GOT3 (cell line): ENCODE measurements around the gene CLIC5.

Source experiments
- DNase-seq: peaks from one replicate; lab custom pipeline; 2025; ENCODE audit warnings: mixed read lengths; lab: John Stamatoyannopoulos, UW

The CLIC5 gene

DNA sequence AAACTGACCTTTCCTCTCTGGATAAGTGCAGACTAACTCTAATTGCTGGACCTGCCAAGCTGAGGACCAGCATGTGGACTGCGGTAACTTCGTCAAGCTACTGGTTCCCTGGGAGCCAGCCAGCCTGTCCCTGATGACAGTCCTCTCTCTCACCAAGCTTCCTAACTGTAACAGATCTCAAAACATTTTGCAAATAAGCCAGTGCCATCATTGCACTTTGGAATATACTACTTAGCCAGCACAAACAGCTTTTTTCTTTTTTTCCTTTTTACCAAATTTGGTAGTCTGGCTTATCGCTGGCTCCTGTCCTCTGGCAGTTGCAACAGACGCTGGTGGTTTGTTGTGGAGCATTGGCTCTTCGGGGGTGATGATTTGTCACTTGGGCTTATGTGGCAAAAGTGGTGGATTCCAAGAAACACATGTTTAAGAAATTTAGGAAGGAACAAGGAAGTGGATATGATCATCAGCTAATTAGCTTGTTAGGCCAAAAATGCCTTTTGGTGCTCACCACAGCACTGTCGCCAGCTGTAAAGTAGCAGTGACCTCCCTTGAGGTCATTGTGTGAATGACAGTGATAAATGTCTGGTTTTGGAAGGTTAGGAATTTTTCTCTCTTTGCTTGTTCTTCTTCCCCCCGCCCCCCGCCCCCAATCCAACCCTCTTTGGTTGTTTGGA is 171.7 kb downstream of the CLIC5 start:
- no peak for DNase-seq

- no peak for DNase-seq
These were observed 174.6 kb downstream of the CLIC5 start for GRCh38 chr6:45841062-45841461.

DNA sequence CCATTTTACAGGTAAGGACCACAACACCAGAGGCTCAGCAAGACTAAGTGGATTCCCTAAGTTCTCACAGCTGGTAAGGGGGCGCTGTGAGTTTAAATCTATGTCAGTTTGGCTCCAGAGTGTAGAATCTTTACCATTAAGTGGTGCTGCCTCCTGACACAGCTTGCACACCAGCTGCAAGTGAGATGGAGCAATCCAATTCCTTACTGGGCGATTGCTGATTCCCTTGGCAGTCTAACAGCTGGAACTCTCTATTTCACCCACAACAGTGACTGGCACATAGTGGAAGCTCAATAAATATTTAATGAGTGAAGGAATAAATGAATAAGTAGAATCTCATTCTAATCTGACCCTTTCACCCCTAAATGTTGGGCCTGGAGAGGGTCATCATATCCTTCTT is 176.7 kb downstream of the CLIC5 start:
- no peak for DNase-seq

- DNase-seq = no peak
These were observed 177.2 kb downstream of the CLIC5 start for GRCh38 chr6:45838451-45838850.

GRCh38 chr6:45837541-45838200 is 178.0 kb downstream of the CLIC5 start:
- no peak for DNase-seq

- no peak for DNase-seq
These were observed 178.7 kb downstream of the CLIC5 start for GRCh38 chr6:45836984-45837383.

DNA sequence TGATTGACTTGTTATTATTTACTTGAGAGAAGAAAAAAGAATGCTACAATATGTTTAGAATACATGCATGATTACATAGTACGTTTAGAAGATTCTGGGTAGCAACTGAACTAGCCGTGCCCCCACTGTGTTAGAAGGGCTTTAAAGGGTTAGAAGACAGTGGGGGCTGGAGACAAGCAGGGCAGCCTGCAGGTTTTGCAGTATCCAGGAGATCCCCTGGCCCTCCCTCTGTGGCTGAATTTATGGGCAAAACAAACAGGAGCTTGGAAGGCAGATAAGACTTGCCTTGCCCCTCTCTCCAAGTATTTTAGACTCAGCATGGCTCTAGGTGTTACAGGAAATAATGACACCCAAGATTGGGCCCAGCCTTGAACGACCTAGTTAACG is 179.2 kb downstream of the CLIC5 start:
- no peak for DNase-seq

GRCh38 chr6:45835721-45836437 is 179.8 kb downstream of the CLIC5 start:
- DNase-seq = no peak

- no peak for DNase-seq
These were observed 183.6 kb downstream of the CLIC5 start for GRCh38 chr6:45832063-45832462.
